GM18502 (cell line): ENCODE measurements around the gene TTN.

Experiments used
- ATAC-seq: cut with Tn5 transposase; IDR thresholded peaks from one replicate; pipeline ENCODE4 v1.9.1; 2021; ENCODE audit warnings: mild to moderate bottlenecking; ENCODE audit not compliant: unreplicated experiment, poor library complexity

Gene TTN

GRCh38 chr2:178756843-178757242 is 50.4 kb downstream of the TTN start:
- ATAC-seq, result no peak

- ATAC-seq, result no peak
Observed at GRCh38 chr2:178756343-178756742, 50.9 kb downstream of the TTN start.

GRCh38 chr2:178747767-178748166 is 59.5 kb downstream of the TTN start:
- no peak for ATAC-seq

GRCh38 chr2:178734518-178734917 is 72.7 kb downstream of the TTN start:
- no peak for ATAC-seq

GRCh38 chr2:178733975-178734374 is 73.2 kb downstream of the TTN start:
- no peak for ATAC-seq

GRCh38 chr2:178732913-178733312 is 74.3 kb downstream of the TTN start:
- ATAC-seq, result no peak

GRCh38 chr2:178731300-178731699 is 75.9 kb downstream of the TTN start:
- no peak for ATAC-seq

GRCh38 chr2:178730049-178730448 is 77.2 kb downstream of the TTN start:
- no peak for ATAC-seq

- ATAC-seq, result no peak
Observed at GRCh38 chr2:178723786-178724346, 83.4 kb downstream of the TTN start.

GRCh38 chr2:178722296-178722695 is 84.9 kb downstream of the TTN start:
- ATAC-seq, result no peak

GRCh38 chr2:178718988-178719387 is 88.2 kb downstream of the TTN start:
- ATAC-seq, result no peak

- ATAC-seq, result no peak
Observed at GRCh38 chr2:178718283-178718682, 88.9 kb downstream of the TTN start.

- no peak for ATAC-seq
Observed at GRCh38 chr2:178716394-178716793, 90.8 kb downstream of the TTN start.

GRCh38 chr2:178715366-178715765 is 91.9 kb downstream of the TTN start:
- no peak for ATAC-seq

GRCh38 chr2:178707476-178707875 is 99.7 kb downstream of the TTN start:
- ATAC-seq, result no peak

- ATAC-seq, result no peak
Observed at GRCh38 chr2:178704876-178705275, 102.3 kb downstream of the TTN start.

GRCh38 chr2:178702361-178702760 is 104.9 kb downstream of the TTN start:
- ATAC-seq, result no peak

GRCh38 chr2:178700922-178701342 is 106.3 kb downstream of the TTN start:
- ATAC-seq, result peak; percentile 54

- no peak for ATAC-seq
Observed at GRCh38 chr2:178700136-178700535, 107.1 kb downstream of the TTN start.

GRCh38 chr2:178692845-178693244 is 114.4 kb downstream of the TTN start:
- no peak for ATAC-seq

- no peak for ATAC-seq
Observed at GRCh38 chr2:178689808-178690207, 117.4 kb downstream of the TTN start.

GRCh38 chr2:178683877-178684276 is 123.3 kb downstream of the TTN start:
- no peak for ATAC-seq

GRCh38 chr2:178681081-178681480 is 126.1 kb downstream of the TTN start:
- no peak for ATAC-seq
